Activated T-cell treated with anti-CD3 and anti-CD28 coated beads, Interleukin-2, amount 50 U/mL, for 24 hours (primary cell): ENCODE results near the gene DCLRE1C.
"Not testable (repeated sequence)": the region's sequence is repeated elsewhere in the genome, so short reads cannot be mapped to it uniquely, and the experiment has no call there.

Experiments
- DNase-seq: peaks from one replicate; pipeline ENCODE4 v3.0.0-alpha.2; 2020
- H3K27ac Mint-ChIP-seq: 2 replicates; pipeline ENCODE4 v1.8.0; 2020; ENCODE audit warnings: mild to moderate bottlenecking, mixed read lengths
- H3K27me3 Mint-ChIP-seq: 2 replicates; pipeline ENCODE4 v1.8.0; 2020; ENCODE audit warnings: mixed read lengths
- H3K36me3 Mint-ChIP-seq: 2 replicates; pipeline ENCODE4 v1.8.0; 2020; ENCODE audit warnings: low read depth, mixed read lengths
- H3K4me1 Mint-ChIP-seq: 2 replicates; pipeline ENCODE4 v1.8.0; 2020; ENCODE audit warnings: low read depth, mixed read lengths
- H3K4me3 Mint-ChIP-seq: 2 replicates; pipeline ENCODE4 v1.8.0; 2020; ENCODE audit warnings: mild to moderate bottlenecking, moderate library complexity, mixed read lengths
- H3K9me3 Mint-ChIP-seq: 2 replicates; pipeline ENCODE4 v1.8.0; 2020; ENCODE audit warnings: mixed read lengths

Gene DCLRE1C

DNA sequence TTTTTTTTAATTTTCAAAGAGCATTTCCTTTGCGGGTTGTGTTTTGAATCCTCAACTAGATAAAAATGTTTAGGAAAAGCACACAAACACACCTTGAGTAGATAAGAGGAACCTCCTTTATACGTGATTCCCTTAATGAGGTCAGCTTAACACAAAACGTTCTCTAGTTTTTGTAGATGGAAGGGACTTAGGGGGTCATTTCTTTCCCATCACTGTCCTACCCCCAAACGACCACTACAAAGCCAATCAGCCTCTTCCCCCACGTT lies 74.0 kb downstream of the DCLRE1C start:
- H3K4me1 Mint-ChIP-seq: peaks cover 45% of the 10 kb centered on the region
- peak overlapping the region; percentile 93 for H3K4me3 Mint-ChIP-seq
- H3K36me3 Mint-ChIP-seq: peaks cover 55% of the 10 kb centered on the region
- peak overlapping the region; percentile 92 for H3K27ac Mint-ChIP-seq
- no peaks in the 10 kb centered on the region for H3K27me3 Mint-ChIP-seq
- DNase-seq: no peak
- no peaks in the 10 kb centered on the region for H3K9me3 Mint-ChIP-seq

DNA sequence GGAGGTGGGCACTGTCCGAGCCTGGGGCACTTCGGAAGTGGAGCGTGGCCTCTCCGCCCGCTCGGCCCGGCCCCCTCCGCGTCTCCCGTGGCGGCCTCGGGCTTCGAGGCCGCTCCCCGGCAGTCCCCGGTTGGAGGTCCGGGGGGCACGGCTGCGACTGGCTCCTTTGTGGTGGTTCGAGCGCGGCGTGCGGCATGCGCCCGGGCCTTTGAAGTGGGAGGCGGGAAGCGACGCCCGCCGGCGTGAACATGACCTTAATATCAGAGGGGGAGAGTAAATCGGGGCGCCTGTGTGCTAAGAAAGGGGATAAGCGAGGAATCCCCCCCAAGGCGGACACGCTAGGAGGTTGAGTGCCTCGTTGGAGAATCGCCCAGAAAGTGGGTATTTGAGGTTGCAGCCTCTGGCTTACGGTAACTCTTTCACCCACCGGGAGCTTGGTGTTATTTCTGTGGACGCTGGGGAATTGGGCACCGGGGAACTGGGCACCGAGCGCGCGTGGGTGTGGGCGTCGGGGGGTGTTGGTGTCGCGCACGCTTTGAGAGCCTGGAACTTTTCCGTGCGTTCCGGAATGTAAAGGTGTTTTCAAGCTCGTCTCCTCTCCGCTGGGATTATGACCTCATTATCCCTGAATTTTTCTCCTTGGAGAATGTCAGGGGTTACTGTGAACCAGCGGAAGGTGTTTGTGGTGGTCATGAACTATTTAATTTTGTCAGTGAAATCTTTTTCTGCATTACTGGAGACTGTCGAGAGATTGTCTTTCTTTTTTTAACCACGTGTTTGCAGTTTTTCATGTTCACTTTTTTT lies 74.6 kb downstream of the DCLRE1C start:
- no peaks in the 10 kb centered on the region for H3K27me3 Mint-ChIP-seq
- peak; percentile 69 for DNase-seq
- H3K4me3 Mint-ChIP-seq: peak overlapping the region; percentile 93
- H3K27ac Mint-ChIP-seq: peak overlapping the region; percentile 92
- peaks cover 55% of the 10 kb centered on the region for H3K36me3 Mint-ChIP-seq
- H3K4me1 Mint-ChIP-seq: peaks cover 45% of the 10 kb centered on the region
- H3K9me3 Mint-ChIP-seq: no peaks in the 10 kb centered on the region

DNA sequence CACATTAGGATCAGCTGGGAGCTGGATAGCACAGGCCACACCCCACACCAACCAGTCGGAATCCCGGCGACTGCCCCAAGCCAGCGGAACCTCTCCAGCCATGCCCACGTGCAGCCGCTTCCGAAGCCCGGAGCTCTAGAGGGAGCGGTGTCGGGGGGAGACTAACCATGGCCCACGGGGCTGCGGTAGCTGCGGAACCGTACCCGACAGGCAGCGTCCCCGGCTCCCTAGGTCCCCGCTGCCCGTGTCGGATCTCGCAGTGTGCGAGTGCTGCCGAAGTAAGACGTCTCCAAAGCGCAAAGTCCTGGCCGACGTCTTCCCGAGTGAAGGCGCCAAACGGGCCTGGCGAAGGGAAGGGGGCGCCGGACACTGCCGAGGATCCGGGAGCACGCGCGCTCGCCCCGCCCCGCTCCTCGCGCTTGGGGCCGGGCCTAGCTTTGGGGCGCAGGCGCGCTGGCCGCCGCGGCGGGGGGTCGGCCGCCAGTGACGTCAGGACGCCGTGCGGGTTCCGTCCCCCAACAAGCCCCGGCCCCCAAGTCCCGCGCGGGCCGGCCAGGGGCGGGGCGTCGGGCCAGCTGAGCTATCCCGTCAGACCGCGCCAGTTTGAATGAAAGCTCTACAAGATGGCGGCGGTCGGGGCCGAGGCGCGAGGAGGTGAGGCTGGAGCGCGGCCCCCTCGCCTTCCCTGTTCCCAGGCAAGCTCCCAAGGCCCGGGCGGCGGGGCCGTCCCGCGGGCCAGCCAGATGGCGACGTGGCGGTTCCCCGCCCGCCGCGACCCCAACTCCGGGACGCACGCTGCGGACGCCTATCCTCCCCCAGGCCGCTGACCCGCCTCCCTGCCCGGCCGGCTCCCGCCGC lies 75.4 kb downstream of the DCLRE1C start, which contains the start of gene SUV39H2:
Gene SUV39H2 (plus strand): TSS at position 601 of the 858 bp plus-strand sequence. CDS start 23 bp downstream, at position 624.
- Mint-ChIP-seq H3K4me1 (peaks cover 48% of the 10 kb centered on the region), H3K36me3 (peaks cover 58% of the 10 kb centered on the region), H3K4me3 (peak within 1 kb of the TSS; percentile 96), H3K27me3 (no peaks in the 10 kb centered on the region), H3K9me3 (no peaks in the 10 kb centered on the region), H3K27ac (peak within 1 kb of the TSS; percentile 94)
- DNase-seq: peak; percentile 96

DNA sequence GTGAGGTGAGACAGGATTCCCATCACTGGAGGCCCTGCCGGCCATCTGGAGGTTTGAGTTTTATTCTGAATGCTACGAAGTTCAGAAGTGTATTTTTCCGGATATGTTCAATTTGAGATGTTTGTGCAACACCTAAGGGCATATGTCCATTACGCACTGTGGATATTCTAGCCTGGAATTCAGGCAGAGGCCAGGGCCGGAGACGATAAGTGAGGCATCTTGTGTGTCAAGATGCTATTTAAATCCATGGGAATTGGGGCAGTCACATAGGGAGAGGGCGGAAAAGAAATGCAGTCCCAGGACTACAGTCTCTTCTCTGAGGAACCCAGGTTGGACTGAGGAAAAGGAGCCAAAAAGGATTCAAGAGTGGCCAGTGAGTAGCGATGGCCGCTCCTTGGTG lies 77.1 kb downstream of the DCLRE1C start:
- DNase-seq: no peak
- no peak overlapping the region for H3K27ac Mint-ChIP-seq
- peaks cover 43% of the 10 kb centered on the region for H3K4me1 Mint-ChIP-seq
- H3K36me3 Mint-ChIP-seq: peaks cover 60% of the 10 kb centered on the region
- no peaks in the 10 kb centered on the region for H3K9me3 Mint-ChIP-seq
- H3K27me3 Mint-ChIP-seq: no peaks in the 10 kb centered on the region
- H3K4me3 Mint-ChIP-seq: peak overlapping the region; percentile 96

DNA sequence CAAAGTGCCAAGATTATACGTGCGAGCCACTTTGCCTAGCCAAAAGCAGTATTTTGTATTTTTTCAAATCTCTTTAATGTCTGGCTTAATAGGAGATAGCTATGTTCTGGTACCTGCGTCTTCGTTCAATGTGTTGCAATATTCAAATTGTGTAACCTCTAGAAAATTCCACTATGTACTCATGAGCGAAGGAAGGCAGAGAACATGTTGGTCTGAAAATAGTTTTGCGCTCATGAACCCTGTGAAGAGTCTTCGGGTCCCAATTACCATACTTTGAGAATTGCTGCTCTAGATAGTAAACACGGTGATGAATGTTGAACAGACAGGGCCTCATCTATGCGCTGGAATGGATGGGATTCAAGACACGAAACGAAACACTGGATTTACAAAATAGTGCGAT lies 78.0 kb downstream of the DCLRE1C start:
- Mint-ChIP-seq H3K27me3 (no peaks in the 10 kb centered on the region), H3K27ac (no peak overlapping the region), H3K9me3 (no peaks in the 10 kb centered on the region), H3K36me3 (peaks cover 61% of the 10 kb centered on the region), H3K4me1 (peaks cover 36% of the 10 kb centered on the region), H3K4me3 (no peak overlapping the region)
- DNase-seq: no peak

DNA sequence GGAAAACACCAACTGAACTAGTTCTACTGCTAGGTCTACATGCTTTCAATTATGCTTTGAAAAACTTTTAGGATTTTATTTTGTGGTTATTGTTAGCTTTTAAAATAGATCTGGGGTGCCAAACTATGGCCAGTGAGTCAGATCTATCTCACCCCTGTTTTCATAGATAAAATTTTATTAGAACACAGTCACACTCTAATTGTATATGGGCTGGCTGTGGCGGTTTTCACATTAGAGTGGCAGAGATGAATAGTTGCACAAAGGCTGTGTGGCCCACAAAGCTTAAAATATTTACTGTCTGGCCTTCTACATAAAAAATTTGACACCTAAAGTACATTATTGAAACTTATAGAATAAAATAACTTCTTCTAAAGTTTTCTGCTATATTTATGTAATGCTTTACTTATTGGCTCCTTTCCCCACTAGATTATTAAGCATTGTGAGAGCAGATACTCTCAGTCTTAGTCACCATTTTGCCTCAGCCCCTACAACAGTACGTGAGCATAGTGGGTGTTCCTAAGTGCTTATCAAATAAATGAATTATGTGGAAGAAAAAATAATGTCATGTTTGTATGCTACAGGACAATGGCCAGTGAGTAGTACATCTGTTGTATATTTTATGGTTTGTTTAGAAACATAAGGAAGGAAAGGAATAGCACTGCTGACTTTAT lies 80.7 kb downstream of the DCLRE1C start:
- no peaks in the 10 kb centered on the region for H3K9me3 Mint-ChIP-seq
- H3K4me1 Mint-ChIP-seq: peaks cover 24% of the 10 kb centered on the region
- no peak overlapping the region for H3K4me3 Mint-ChIP-seq
- no peaks in the 10 kb centered on the region for H3K27me3 Mint-ChIP-seq
- H3K36me3 Mint-ChIP-seq: peaks cover 69% of the 10 kb centered on the region
- no peak overlapping the region for H3K27ac Mint-ChIP-seq
- DNase-seq: no peak

DNA sequence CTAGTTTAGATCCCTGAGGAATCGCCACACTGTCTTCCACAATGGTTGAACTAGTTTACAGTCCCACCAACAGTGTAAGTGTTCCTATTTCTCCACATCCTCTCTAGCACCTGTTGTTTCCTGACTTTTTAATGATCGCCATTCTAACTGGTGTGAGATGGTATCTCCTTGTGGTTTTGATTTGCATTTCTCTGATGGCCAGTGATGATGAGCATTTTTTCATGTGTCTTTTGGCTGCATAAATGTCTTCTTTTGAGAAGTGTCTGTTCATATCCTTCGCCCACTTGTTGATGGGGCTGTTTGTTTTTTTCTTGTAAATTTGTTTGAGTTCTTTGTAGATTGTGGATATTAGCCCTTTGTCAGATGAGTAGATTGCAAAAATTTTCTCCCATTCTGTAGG lies 89.0 kb downstream of the DCLRE1C start:
- H3K27me3 Mint-ChIP-seq, H3K4me3 Mint-ChIP-seq, H3K27ac Mint-ChIP-seq, H3K4me1 Mint-ChIP-seq, DNase-seq, H3K9me3 Mint-ChIP-seq: not testable (repeated sequence)
- H3K36me3 Mint-ChIP-seq: peaks cover 81% of the 10 kb centered on the region

DNA sequence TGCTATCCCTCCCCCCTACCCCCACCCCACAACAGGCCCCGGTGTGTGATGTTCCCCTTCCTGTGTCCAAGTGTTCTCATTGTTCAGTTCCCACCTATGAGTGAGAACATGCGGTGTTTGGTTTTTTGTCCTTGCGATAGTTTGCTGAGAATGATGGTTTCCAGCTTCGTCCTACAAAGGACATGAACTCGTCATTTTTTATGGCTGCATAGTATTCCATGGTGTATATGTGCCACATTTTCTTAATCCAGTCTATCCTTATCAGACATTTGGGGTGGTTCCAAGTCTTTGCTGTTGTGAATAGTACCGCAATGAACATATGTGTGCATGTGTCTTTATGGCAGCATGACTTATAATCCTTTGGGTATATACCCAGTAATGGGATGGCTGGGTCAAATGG lies 89.4 kb downstream of the DCLRE1C start:
- not testable (repeated sequence) for H3K27me3 Mint-ChIP-seq, H3K27ac Mint-ChIP-seq, H3K9me3 Mint-ChIP-seq, H3K4me3 Mint-ChIP-seq, DNase-seq, H3K4me1 Mint-ChIP-seq
- peaks cover 81% of the 10 kb centered on the region for H3K36me3 Mint-ChIP-seq

DNA sequence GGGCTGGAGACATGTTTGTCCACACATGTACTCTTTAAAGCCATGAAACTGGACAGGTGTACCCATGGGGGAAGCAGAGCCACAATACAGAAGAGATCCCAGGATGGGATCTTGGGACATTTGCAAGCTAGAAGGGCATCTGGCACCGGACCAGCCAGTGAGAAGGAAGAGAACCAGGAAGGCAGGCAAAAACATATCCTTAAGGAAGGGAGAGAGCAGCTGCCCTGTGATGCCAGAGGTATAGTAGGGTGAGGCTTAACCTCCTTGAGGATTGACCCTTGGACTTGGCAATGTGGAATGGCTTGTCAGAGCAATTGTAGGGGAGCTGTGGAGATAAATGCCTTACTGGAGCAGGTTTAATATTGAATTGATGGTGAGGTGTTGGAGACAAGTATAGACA lies 93.1 kb downstream of the DCLRE1C start:
- DNase-seq: no peak
- no peaks in the 10 kb centered on the region for H3K27me3 Mint-ChIP-seq
- H3K36me3 Mint-ChIP-seq: peaks cover 81% of the 10 kb centered on the region
- peak overlapping the region; percentile 42 for H3K27ac Mint-ChIP-seq
- H3K4me1 Mint-ChIP-seq: no peaks in the 10 kb centered on the region
- H3K4me3 Mint-ChIP-seq: no peak overlapping the region
- H3K9me3 Mint-ChIP-seq: no peaks in the 10 kb centered on the region

DNA sequence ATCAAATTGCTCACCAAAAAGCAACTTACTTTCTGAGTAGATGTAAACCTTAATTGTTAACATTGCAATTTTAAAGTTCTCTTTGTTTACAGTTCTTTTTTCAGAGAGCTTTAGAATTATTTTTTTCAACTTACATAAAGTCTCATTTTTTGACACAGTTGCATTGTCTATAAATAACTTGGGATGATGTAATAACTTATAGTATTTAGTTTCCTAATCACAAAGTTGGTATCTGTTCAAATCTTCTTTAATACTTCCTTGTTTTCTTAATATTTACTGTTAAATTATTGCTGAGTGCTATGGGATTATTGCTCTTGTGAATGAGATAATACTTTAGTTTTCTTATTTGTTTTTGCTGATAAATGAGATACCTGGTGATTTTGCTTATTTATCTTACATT lies 94.1 kb downstream of the DCLRE1C start:
- no peak overlapping the region for H3K4me3 Mint-ChIP-seq
- no peaks in the 10 kb centered on the region for H3K9me3 Mint-ChIP-seq
- H3K36me3 Mint-ChIP-seq: peaks cover 83% of the 10 kb centered on the region
- H3K27me3 Mint-ChIP-seq: no peaks in the 10 kb centered on the region
- no peak for DNase-seq
- no peak overlapping the region for H3K27ac Mint-ChIP-seq
- H3K4me1 Mint-ChIP-seq: no peaks in the 10 kb centered on the region

DNA sequence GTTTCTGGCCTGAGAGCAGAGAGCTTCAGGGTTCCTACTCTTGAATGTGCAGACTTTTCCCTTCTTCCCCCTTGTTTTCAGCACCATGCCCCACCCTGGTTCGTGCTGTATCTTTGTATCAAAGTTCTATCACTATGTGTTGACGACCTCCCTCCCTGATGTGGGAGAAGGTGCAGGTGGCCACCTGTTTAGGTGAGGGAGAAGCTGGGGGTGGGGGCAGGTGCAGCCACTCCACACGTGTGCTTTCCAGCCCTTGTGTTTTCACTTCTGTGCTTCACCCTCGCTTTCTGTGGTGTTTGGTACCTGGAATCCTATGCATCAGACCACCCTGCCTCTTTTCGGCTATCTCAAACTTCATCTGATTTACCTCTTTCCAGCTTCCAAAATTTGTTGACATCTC lies 94.9 kb downstream of the DCLRE1C start:
- Mint-ChIP-seq H3K4me1 (no peaks in the 10 kb centered on the region), H3K4me3 (no peak overlapping the region), H3K36me3 (peaks cover 84% of the 10 kb centered on the region), H3K27ac (peak overlapping the region; percentile 67), H3K9me3 (no peaks in the 10 kb centered on the region), H3K27me3 (no peaks in the 10 kb centered on the region)
- no peak for DNase-seq

DNA sequence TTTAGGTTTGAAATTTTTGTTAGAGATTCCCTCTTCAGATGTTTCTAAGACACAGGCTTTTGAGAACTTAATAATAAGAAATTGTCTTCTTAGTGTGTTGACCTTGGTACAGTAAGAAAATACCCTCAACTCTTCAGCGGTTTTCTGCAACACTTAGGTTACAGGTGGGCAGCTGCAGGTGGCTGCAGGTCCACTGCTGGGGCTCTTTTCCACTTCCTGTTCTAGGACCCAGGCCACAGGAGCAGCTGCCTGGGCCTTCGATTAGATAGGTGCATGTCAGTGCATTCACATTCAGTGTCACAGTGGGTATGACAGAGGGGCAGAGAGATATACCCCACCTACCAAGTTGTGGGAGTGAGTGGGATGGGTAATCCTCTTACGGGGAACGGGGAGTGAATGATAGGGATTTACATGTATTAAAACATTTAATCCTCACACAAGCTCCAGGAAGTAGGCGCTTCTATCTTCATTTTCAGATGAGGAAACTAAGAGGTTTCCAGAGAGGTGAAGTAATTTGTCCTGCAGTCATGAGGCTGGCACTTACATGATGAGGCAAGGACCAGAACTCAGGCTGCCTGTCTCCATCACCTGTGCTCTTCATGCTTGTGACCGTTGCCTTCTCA lies 95.4 kb downstream of the DCLRE1C start:
- no peaks in the 10 kb centered on the region for H3K4me1 Mint-ChIP-seq
- H3K9me3 Mint-ChIP-seq: no peaks in the 10 kb centered on the region
- H3K27ac Mint-ChIP-seq: peak overlapping the region; percentile 67
- H3K27me3 Mint-ChIP-seq: no peaks in the 10 kb centered on the region
- no peak for DNase-seq
- peaks cover 84% of the 10 kb centered on the region for H3K36me3 Mint-ChIP-seq
- H3K4me3 Mint-ChIP-seq: no peak overlapping the region

DNA sequence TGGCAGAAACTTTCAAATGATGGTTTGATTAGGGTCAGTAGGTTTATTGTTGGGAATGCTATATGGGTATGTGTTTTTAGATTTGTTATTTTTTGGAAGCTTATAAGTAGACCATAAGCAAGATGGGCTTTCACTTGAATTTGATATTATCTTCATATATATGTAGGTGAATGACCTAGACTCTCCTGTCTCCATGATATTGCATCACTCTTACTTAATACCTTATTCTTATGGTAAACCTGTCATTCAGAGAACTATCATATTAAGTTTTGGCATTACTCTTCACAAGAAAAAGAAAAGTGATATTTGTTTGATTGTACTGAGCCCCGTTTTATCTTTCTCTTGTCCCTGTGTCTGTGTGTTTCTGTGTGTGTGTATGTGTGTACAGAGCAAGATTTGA lies 98.4 kb downstream of the DCLRE1C start:
- DNase-seq: no peak
- no peaks in the 10 kb centered on the region for H3K9me3 Mint-ChIP-seq
- peaks cover 94% of the 10 kb centered on the region for H3K36me3 Mint-ChIP-seq
- no peak overlapping the region for H3K4me3 Mint-ChIP-seq
- H3K4me1 Mint-ChIP-seq: no peaks in the 10 kb centered on the region
- no peaks in the 10 kb centered on the region for H3K27me3 Mint-ChIP-seq
- no peak overlapping the region for H3K27ac Mint-ChIP-seq

DNA sequence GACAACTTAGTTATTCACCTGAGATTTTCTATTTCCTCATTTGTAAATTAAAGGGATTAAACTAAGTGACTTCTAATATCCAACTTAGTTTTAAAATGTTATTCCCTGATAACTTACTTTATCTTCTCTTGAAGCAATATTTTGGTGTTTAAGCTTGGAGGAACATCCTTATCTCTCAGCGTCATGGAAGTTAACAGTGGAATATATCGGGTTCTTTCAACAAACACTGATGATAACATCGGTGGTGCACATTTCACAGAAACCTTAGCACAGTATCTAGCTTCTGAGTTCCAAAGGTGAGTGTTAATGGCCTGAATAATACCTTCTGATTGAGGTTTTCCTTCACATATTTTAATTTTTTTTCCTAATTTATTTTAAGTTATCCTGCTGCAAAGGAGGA lies 101.7 kb downstream of the DCLRE1C start:
- H3K36me3 Mint-ChIP-seq: peaks cover 88% of the 10 kb centered on the region
- no peak for DNase-seq
- no peak overlapping the region for H3K4me3 Mint-ChIP-seq
- H3K4me1 Mint-ChIP-seq: no peaks in the 10 kb centered on the region
- H3K9me3 Mint-ChIP-seq: no peaks in the 10 kb centered on the region
- H3K27me3 Mint-ChIP-seq: no peaks in the 10 kb centered on the region
- no peak overlapping the region for H3K27ac Mint-ChIP-seq
